Activated naive CD4-positive, alpha-beta T cell treated with anti-CD3 and anti-CD28 coated beads, Interleukin-2, amount 10 ng/mL, durations not matched to agents 7 days and 5 days (primary cell): Measurements from ENCODE around the gene BICD2.

Source experiments
- CTCF ChIA-PET: fragments of 350-600 bp; sonication (Branson Sonifier 250); formaldehyde crosslinking; loops from one replicate; lab custom pipeline; 2021; ENCODE audit warnings: antibody characterized with exemption; lab: Charles Lee
- DNase-seq: peaks from one replicate; pipeline ENCODE4 v3.0.0-alpha.2; 2020
- H3K27ac Mint-ChIP-seq: one replicate; pipeline ENCODE4 v1.8.0; 2021; ENCODE audit warnings: mild to moderate bottlenecking, moderate library complexity, mixed read lengths
- H3K27me3 Mint-ChIP-seq: one replicate; pipeline ENCODE4 v1.8.0; 2021; ENCODE audit warnings: mild to moderate bottlenecking, mixed read lengths
- H3K36me3 Mint-ChIP-seq: one replicate; pipeline ENCODE4 v1.8.0; 2021; ENCODE audit warnings: mixed read lengths
- H3K4me1 Mint-ChIP-seq: one replicate; pipeline ENCODE4 v1.8.0; 2021; ENCODE audit warnings: mixed read lengths
- H3K4me3 Mint-ChIP-seq: one replicate; pipeline ENCODE4 v1.8.0; 2021; ENCODE audit warnings: mild to moderate bottlenecking, moderate library complexity, mixed read lengths
- H3K9me3 Mint-ChIP-seq: one replicate; pipeline ENCODE4 v1.8.0; 2021; ENCODE audit warnings: mixed read lengths

Gene BICD2

GRCh38 chr9:92664394-92665152, 100.1 kb downstream of the BICD2 start:
- H3K4me3 Mint-ChIP-seq: no peak overlapping the region
- no peaks in the 10 kb centered on the region for H3K9me3 Mint-ChIP-seq
- peaks cover 45% of the 10 kb centered on the region for H3K4me1 Mint-ChIP-seq
- H3K27ac Mint-ChIP-seq: peak overlapping the region; percentile 76
- H3K36me3 Mint-ChIP-seq: peaks cover 19% of the 10 kb centered on the region
- no peaks in the 10 kb centered on the region for H3K27me3 Mint-ChIP-seq
- CTCF ChIA-PET: interaction anchor here (0.7 kb wide), 1 partner anchor 126 kb away, joined by 4 read pairs; no protein-coding TSS in a partner anchor
- DNase-seq: peak; percentile 37

- no peak for DNase-seq
- H3K27me3 Mint-ChIP-seq: no peaks in the 10 kb centered on the region
- CTCF ChIA-PET: no interaction called here
- H3K27ac Mint-ChIP-seq: no peak overlapping the region
- H3K9me3 Mint-ChIP-seq: no peaks in the 10 kb centered on the region
- no peak overlapping the region for H3K4me3 Mint-ChIP-seq
- peaks cover 42% of the 10 kb centered on the region for H3K4me1 Mint-ChIP-seq
- H3K36me3 Mint-ChIP-seq: peaks cover 19% of the 10 kb centered on the region
Measured at GRCh38 chr9:92663951-92664350, 100.7 kb downstream of the BICD2 start.

- no peak for DNase-seq
Measured at GRCh38 chr9:92663126-92663525, 101.5 kb downstream of the BICD2 start.

GRCh38 chr9:92661743-92662142, 102.9 kb downstream of the BICD2 start:
- peaks cover 18% of the 10 kb centered on the region for H3K36me3 Mint-ChIP-seq
- no peak overlapping the region for H3K4me3 Mint-ChIP-seq
- no peaks in the 10 kb centered on the region for H3K27me3 Mint-ChIP-seq
- no peak overlapping the region for H3K27ac Mint-ChIP-seq
- CTCF ChIA-PET: no interaction called here
- DNase-seq: no peak
- no peaks in the 10 kb centered on the region for H3K9me3 Mint-ChIP-seq
- H3K4me1 Mint-ChIP-seq: peaks cover 22% of the 10 kb centered on the region

More at GRCh38 chr9:92663126-92663525, 101.5 kb downstream of the BICD2 start:
- Mint-ChIP-seq H3K9me3 (no peaks in the 10 kb centered on the region), H3K27ac (no peak overlapping the region), H3K4me3 (no peak overlapping the region), H3K27me3 (no peaks in the 10 kb centered on the region), H3K4me1 (peaks cover 34% of the 10 kb centered on the region), H3K36me3 (peaks cover 17% of the 10 kb centered on the region)
- CTCF ChIA-PET: no interaction called here
